ENCODE results near the gene SELENOM. TPM values are rescaled to one million over a fixed set of nuclear protein-coding genes. Genes with fewer than 3 reads are reported as not detected.
A peak's percentile ranks its signal among the peaks of the same experiment; 100 is the strongest.

SELENOM gene
- total and polyA plus RNA-seq, 2 donors (not counting 1 experiment from before 2014, with no cell fraction given) = 23.6 to 43.3 TPM

- H3K27me3 Mint-ChIP-seq = no peaks in the 10 kb centered on the region
- no peaks in the 10 kb centered on the region for H3K9me3 Mint-ChIP-seq (ENCODE audit: insufficient read depth)
- no peaks in the 10 kb centered on the region for H3K36me3 ChIP-seq (replicated peaks in 1 of 2; ENCODE audit: control extremely low read depth in 1 of 2, control insufficient read depth in 1 of 2, extremely low read depth in 1 of 2, insufficient read depth in 2 of 2, low read length in 1 of 2)
- H3K27ac Mint-ChIP-seq = no peak overlapping the region
- 96% methylated on average over 19 of the region's 26 CpGs for WGBS (ENCODE audit: insufficient coverage)
- POLR2A ChIA-PET = no interaction called here
- no peaks in the 10 kb centered on the region for H3K27me3 ChIP-seq (replicated peaks in 1 of 4; ENCODE audit: control extremely low read depth in 1 of 4, control insufficient read depth in 3 of 4, insufficient read depth in 4 of 4, low read length in 3 of 4)
- H3K9ac ChIP-seq (ENCODE audit: low read length) = no peak overlapping the region
- H3K27ac ChIP-seq (ENCODE audit: low read length in 2 of 2) = no peak overlapping the region
- H3K4me3 ChIP-seq (ENCODE audit: control extremely low read depth in 1 of 5, extremely low read depth in 1 of 5, insufficient read depth in 1 of 5, low read depth in 2 of 5, low read length in 4 of 5) = no peak overlapping the region
- no peak overlapping the region for H2AFZ ChIP-seq (ENCODE audit: insufficient read depth, low read depth, low read length, poor library complexity, severe bottlenecking)
- peaks cover 26% of the 10 kb centered on the region for H3K4me1 Mint-ChIP-seq
- DNase-seq (peak; percentile 25), ATAC-seq (ENCODE audit: low read depth) (no peak)
- CTCF ChIA-PET = interaction anchor here (0.8 to 2.3 kb wide), 10 partner anchors 7 to 187 kb away, joined by 3 to 9 read pairs (median 4); partner anchors contain the start of gene SELENOM
- H3K4me3 Mint-ChIP-seq = no peak overlapping the region
- intact Hi-C loops (cut with micrococcal nuclease) = loop anchor here (2.0 to 5.0 kb wide), 2 partner anchors 60 to 326 kb away; no protein-coding TSS in a partner anchor
- peaks cover 4% of the 10 kb centered on the region for H3K79me2 ChIP-seq (ENCODE audit: control insufficient read depth, insufficient read depth, low read length)
- no peak for TF ChIP-seq CTCF (IDR thresholded peaks at IDR 0.05)
- no peak for TF ChIP-seq EZH2 (IDR thresholded peaks at IDR 0.05; ENCODE audit: borderline replicate concordance, insufficient read depth, low read depth, low read length, poor library complexity, severe bottlenecking)
- H4K20me1 ChIP-seq (ENCODE audit: control insufficient read depth, insufficient read depth, low read length, poor library complexity, severe bottlenecking) = no peaks in the 10 kb centered on the region
- peaks cover 24 to 49% of the 10 kb centered on the region in 2 donors for H3K4me1 ChIP-seq (ENCODE audit: control insufficient read depth in 2 of 2, insufficient read depth in 2 of 2, low read length in 2 of 2)
- H3K4me2 ChIP-seq (replicated peaks; ENCODE audit: low read depth, low read length, poor library complexity, severe bottlenecking) = no peak overlapping the region
- H3K9me3 ChIP-seq (ENCODE audit: control extremely low read depth in 1 of 3, control insufficient read depth in 2 of 3, insufficient read depth in 1 of 3, low read length in 2 of 3) = no peaks in the 10 kb centered on the region
These were observed 19.0 kb downstream of the SELENOM start for GRCh38 chr22:31088233-31088986.

- Histone ChIP-seq H2AFZ (ENCODE audit: insufficient read depth, low read depth, low read length, poor library complexity, severe bottlenecking) (no peak overlapping the region), H3K27me3 (replicated peaks in 1 of 4; ENCODE audit: control extremely low read depth in 1 of 4, control insufficient read depth in 3 of 4, insufficient read depth in 4 of 4, low read length in 3 of 4) (no peaks in the 10 kb centered on the region), H3K4me2 (replicated peaks; ENCODE audit: low read depth, low read length, poor library complexity, severe bottlenecking) (no peak overlapping the region), H3K79me2 (ENCODE audit: control insufficient read depth, insufficient read depth, low read length) (peaks cover 4% of the 10 kb centered on the region), H3K9ac (ENCODE audit: low read length) (no peak overlapping the region), H3K27ac (ENCODE audit: low read length in 2 of 2) (no peak overlapping the region), H3K4me3 (ENCODE audit: control extremely low read depth in 1 of 5, extremely low read depth in 1 of 5, insufficient read depth in 1 of 5, low read depth in 2 of 5, low read length in 4 of 5) (no peak overlapping the region), H3K36me3 (replicated peaks in 1 of 2; ENCODE audit: control extremely low read depth in 1 of 2, control insufficient read depth in 1 of 2, extremely low read depth in 1 of 2, insufficient read depth in 2 of 2, low read length in 1 of 2) (no peaks in the 10 kb centered on the region), H4K20me1 (ENCODE audit: control insufficient read depth, insufficient read depth, low read length, poor library complexity, severe bottlenecking) (no peaks in the 10 kb centered on the region), H3K9me3 (ENCODE audit: control extremely low read depth in 1 of 3, control insufficient read depth in 2 of 3, insufficient read depth in 1 of 3, low read length in 2 of 3) (no peaks in the 10 kb centered on the region), H3K4me1 (ENCODE audit: control insufficient read depth in 2 of 2, insufficient read depth in 2 of 2, low read length in 2 of 2) (peaks cover 25 to 55% of the 10 kb centered on the region in 2 donors)
- peaks cover 31% of the 10 kb centered on the region for H3K4me1 Mint-ChIP-seq
- WGBS (ENCODE audit: insufficient coverage) = 98% methylated on average over 21 of the region's 21 CpGs
- DNase-seq (no peak), ATAC-seq (ENCODE audit: low read depth) (no peak)
- no peak overlapping the region for H3K4me3 Mint-ChIP-seq
- ChIA-PET POLR2A (no interaction called here), CTCF (interaction anchor here (0.8 to 1.9 kb wide), 5 partner anchors 8 to 187 kb away, joined by 3 to 7 read pairs (median 4); partner anchors contain the start of gene SELENOM)
- no peaks in the 10 kb centered on the region for H3K9me3 Mint-ChIP-seq (ENCODE audit: insufficient read depth)
- TF ChIP-seq EZH2 (IDR thresholded peaks at IDR 0.05; ENCODE audit: borderline replicate concordance, insufficient read depth, low read depth, low read length, poor library complexity, severe bottlenecking) (no peak), CTCF (IDR thresholded peaks at IDR 0.05) (no peak)
- no peaks in the 10 kb centered on the region for H3K27me3 Mint-ChIP-seq
- no peak overlapping the region for H3K27ac Mint-ChIP-seq
- intact Hi-C loops (cut with micrococcal nuclease) = loop anchor here (2.0 to 5.0 kb wide), 2 partner anchors 61 to 325 kb away; no protein-coding TSS in a partner anchor
These were observed 19.6 kb downstream of the SELENOM start for GRCh38 chr22:31087744-31088215.
